Lower leg skin (tissue), 4 donors: ENCODE data around the gene STARD8. TPM values are rescaled to one million over a fixed set of nuclear protein-coding genes. Genes with fewer than 3 reads are reported as not detected.
A peak's percentile ranks its signal among the peaks of the same experiment; 100 is the strongest.

ENCODE experiments used
- DNase-seq, 2 donors: peaks; one replicate each; pipeline ENCODE4 v3.0.0-alpha.2; 2019; ENCODE audit warnings: low spot score in 2 of 2
- H3K4me3 ChIP-seq: fragments of 200-600 bp; sonication (generic); 2 replicates; pipeline ENCODE4 v1.5.1; 2017; ENCODE audit warnings: mild to moderate bottlenecking, low read depth; ENCODE audit not compliant: poor library complexity, severe bottlenecking
- CTCF ChIP-seq, 3 donors: fragments of 450-650 bp; IDR thresholded peaks; one replicate each; pipeline ENCODE4 v1.5.1; 2016; ENCODE audit warnings: antibody characterized with exemption in 3 of 3, mild to moderate bottlenecking in 3 of 3, moderate library complexity in 2 of 3
- POLR2A ChIP-seq, 2 donors: fragments of 450-650 bp; IDR thresholded peaks; one replicate each; pipeline ENCODE4 v1.6.1; 2016 to 2017; ENCODE audit warnings: antibody characterized with exemption in 2 of 2, mild to moderate bottlenecking in 1 of 2, moderate library complexity in 1 of 2
- WGBS, 2 donors: methylation state at CpG; one replicate each; pipeline ENCODE4 v1.1.5; 2018; 5-methylcytosine and 5-hydroxymethylcytosine counted together
- intact Hi-C: fragments of 100-400 bp; cut with DNase I; formaldehyde crosslinking; loops from one replicate; pipeline ENCODE4 v1.15.0; 2023; ENCODE audit warnings: low total_unique reads
- total RNA-seq, 4 donors: library from RNA; depleted of rRNA; stranded (reverse); fragments of >200 nt; gene quantifications; one replicate each; pipeline ENCODE4 v1.1.0, GENCODE V29; 2016

STARD8 gene
- total RNA-seq, 4 donors from 2014 or later = 1.4 to 6.0 (median 2.5) TPM

- DNase-seq = no peak
- TF ChIP-seq CTCF (IDR thresholded peaks at IDR 0.05) = no peak
- intact Hi-C loops = loop anchor here (5.0 kb wide), 1 partner anchor 1301 kb away; no protein-coding TSS in a partner anchor
- H3K4me3 ChIP-seq = no peak overlapping the region
- 42 to 68% methylated on average over 4 of the region's 4 CpGs for WGBS, 2 donors
These were observed 63.6 kb downstream of the STARD8 start for GRCh38 chrX:68710870-68711576.

GRCh38 chrX:68711845-68712244, 64.4 kb downstream of the STARD8 start:
- intact Hi-C loops = loop anchor here (5.0 kb wide), 1 partner anchor 1300 kb away; no protein-coding TSS in a partner anchor
- TF ChIP-seq POLR2A (IDR thresholded peaks at IDR 0.05) (no peak), CTCF (IDR thresholded peaks at IDR 0.05) (no peak)
- H3K4me3 ChIP-seq = no peak overlapping the region
- WGBS, 2 donors = 51 to 60% methylated on average over 1 to 5 of the region's 5 CpGs
- no peak for DNase-seq

- WGBS, 2 donors = 79 to 80% methylated on average over 1 to 3 of the region's 3 CpGs
- peak in 1 of 2 donors; percentile 50 for DNase-seq
- TF ChIP-seq POLR2A (IDR thresholded peaks at IDR 0.05) (no peak), CTCF (IDR thresholded peaks at IDR 0.05) (no peak)
- intact Hi-C loops = loop anchor here (5.0 kb wide), 1 partner anchor 1297 kb away; no protein-coding TSS in a partner anchor
- no peak overlapping the region for H3K4me3 ChIP-seq
These were observed 67.4 kb downstream of the STARD8 start for GRCh38 chrX:68714856-68715255.

GRCh38 chrX:68717196-68717595, 69.7 kb downstream of the STARD8 start:
- WGBS, 2 donors = 88 to 95% methylated on average over 4 to 13 of the region's 13 CpGs
- no peak overlapping the region for H3K4me3 ChIP-seq
- no peak for DNase-seq
- TF ChIP-seq POLR2A (IDR thresholded peaks at IDR 0.05) (no peak), CTCF (IDR thresholded peaks at IDR 0.05) (no peak)
- intact Hi-C loops = no loop called here

GRCh38 chrX:68717663-68718442, 70.4 kb downstream of the STARD8 start:
- no peak for TF ChIP-seq CTCF (IDR thresholded peaks at IDR 0.05)
- no peak for TF ChIP-seq POLR2A (IDR thresholded peaks at IDR 0.05)
- WGBS, 2 donors = 86 to 94% methylated on average over 16 to 24 of the region's 24 CpGs
- DNase-seq = peak in 1 of 2 donors; percentile 53
- no peak overlapping the region for H3K4me3 ChIP-seq
- intact Hi-C loops = no loop called here
